Activated T-helper 9 cell treated with anti-CD3 and anti-CD28 coated beads, Interleukin-2, amount 50 U/mL, for 16 hours (primary cell): ENCODE results near the gene TSC22D3.

Experiments used
- DNase-seq: peaks from one replicate; pipeline ENCODE4 v3.0.0-alpha.2; 2020; ENCODE audit warnings: low read depth

Gene TSC22D3

GRCh38 chrX:107730991-107731766 is 44.4 kb downstream of the TSC22D3 start:
- DNase-seq: no peak

GRCh38 chrX:107730298-107730655 is 45.3 kb downstream of the TSC22D3 start:
- no peak for DNase-seq

- DNase-seq: no peak
These were observed 45.9 kb downstream of the TSC22D3 start for GRCh38 chrX:107729558-107730297.

- DNase-seq: no peak
These were observed 47.1 kb downstream of the TSC22D3 start for GRCh38 chrX:107728371-107729099.

GRCh38 chrX:107726816-107727534 is 48.6 kb downstream of the TSC22D3 start:
- no peak for DNase-seq

GRCh38 chrX:107725761-107726555 is 49.6 kb downstream of the TSC22D3 start:
- DNase-seq: no peak

GRCh38 chrX:107724653-107725052 is 50.9 kb downstream of the TSC22D3 start:
- DNase-seq: no peak

GRCh38 chrX:107723511-107723910 is 52.1 kb downstream of the TSC22D3 start:
- DNase-seq: no peak

- no peak for DNase-seq
These were observed 53.5 kb downstream of the TSC22D3 start for GRCh38 chrX:107721966-107722707.

- DNase-seq: no peak
These were observed 54.3 kb downstream of the TSC22D3 start for GRCh38 chrX:107721318-107721717.

GRCh38 chrX:107718156-107718621 is 57.4 kb downstream of the TSC22D3 start:
- peak; percentile 56 for DNase-seq

GRCh38 chrX:107716816-107717700 is 58.5 kb downstream of the TSC22D3 start:
- peak; percentile 79 for DNase-seq

- DNase-seq: no peak
These were observed 59.4 kb downstream of the TSC22D3 start for GRCh38 chrX:107716118-107716684.

- no peak for DNase-seq
These were observed 60.1 kb downstream of the TSC22D3 start for GRCh38 chrX:107715331-107716117.

- DNase-seq: no peak
These were observed 61.2 kb downstream of the TSC22D3 start for GRCh38 chrX:107714206-107714891.

GRCh38 chrX:107713543-107714205 is 61.9 kb downstream of the TSC22D3 start:
- DNase-seq: no peak

- no peak for DNase-seq
These were observed 62.4 kb downstream of the TSC22D3 start for GRCh38 chrX:107713203-107713542.
